Measurements from ENCODE around the gene ZNF784.

Gene ZNF784, protein sequence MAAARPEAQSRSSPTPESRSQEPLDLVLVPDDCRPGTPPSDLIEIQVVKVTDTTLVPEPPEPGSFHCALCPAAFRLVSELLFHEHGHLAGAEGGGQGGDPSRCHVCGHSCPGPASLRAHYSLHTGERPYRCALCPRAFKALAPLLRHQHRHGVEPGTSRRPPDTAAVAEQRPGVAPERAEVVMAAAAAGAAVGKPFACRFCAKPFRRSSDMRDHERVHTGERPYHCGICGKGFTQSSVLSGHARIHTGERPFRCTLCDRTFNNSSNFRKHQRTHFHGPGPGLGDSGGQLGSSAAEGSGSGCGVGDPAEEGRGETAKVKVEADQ

DNA sequence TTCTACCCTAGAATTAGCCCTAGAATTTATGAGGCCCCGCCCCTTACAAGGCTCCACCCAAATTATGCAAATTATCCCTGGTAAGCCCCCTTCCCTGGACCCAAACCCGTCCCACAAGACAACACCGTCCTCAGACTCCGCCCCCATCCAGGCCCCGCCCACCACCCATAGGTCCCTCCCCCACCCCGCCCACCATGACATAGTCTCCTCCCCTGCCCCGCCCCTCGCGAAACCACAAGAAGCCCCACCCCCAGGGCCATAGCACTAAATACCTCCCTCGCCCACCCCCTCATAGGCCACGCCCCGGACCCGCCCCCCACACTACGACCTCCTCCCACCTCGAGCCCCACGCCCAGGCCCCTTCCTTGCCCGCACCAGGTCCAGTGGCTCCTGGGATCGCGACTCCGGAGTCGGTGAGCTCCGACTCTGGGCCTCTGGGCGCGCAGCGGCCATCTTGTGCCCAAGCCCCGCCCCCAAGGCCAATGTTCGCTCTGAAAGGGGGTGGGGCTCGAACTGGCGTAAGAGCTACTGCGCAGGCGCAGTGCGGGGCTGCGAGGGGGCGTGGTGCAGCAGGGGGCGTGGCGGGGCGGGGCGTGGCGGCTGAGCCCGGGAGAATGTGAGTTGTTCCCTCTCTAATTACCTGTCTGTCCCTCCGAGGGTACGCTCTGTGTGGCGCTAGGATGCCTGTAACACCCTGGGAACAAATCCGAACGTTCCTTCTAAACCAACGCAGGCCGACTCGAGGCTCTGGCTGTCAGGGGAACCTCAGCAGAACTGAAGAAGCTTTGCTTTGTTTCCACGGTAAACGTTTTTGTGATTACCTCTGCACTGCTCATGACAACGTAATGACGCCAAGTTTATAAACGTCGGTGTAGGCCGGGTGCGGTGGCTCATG, at the start of gene ZNF784:
Gene ZNF784 (minus strand): TSS at position 458 of the 895 bp plus-strand sequence. CDS start 5 bp downstream, at position 453.
- peak; percentile 94 for DNase-seq (ENCODE audit: low spot score)

DNA sequence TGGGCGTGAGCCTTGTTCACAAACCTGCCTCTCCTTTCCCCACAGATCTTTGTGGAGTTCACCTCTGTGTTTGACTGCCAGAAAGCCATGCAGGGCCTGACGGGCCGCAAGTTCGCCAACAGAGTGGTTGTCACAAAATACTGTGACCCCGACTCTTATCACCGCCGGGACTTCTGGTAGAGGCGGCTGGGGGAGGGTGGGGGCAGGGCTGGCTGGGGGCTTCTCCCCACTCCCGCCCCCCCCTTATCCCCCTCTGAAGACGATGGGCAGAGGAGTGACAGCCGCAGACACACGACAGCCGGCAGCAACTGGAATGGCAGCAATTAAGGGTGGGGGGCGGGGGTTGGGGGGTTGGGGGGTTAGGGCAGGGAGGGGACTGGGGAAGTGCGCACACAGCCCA, 49.5 kb upstream of the ZNF784 start:
- no peak for DNase-seq (ENCODE audit: low spot score)

DNA sequence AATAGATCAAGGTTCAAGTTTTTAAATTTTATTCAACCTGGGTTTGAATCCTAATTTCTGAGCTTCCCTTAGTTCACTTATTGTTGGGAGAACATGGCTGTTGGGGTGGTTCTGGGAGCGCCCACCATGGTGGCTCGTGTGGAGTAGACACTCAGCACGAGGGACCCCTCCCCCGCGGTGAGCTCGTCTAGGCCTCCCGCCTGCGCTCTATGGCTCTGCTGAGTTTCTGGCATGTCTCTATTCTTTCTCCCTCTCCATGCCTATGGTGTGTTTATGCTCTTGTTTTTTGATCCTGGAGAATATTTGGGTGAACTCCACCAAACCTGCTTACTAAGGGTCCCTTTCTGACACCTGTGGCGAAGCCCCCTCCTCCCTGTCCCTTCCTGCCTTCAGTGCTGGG, 49.1 kb upstream of the ZNF784 start:
- no peak for DNase-seq (ENCODE audit: low spot score)

DNA sequence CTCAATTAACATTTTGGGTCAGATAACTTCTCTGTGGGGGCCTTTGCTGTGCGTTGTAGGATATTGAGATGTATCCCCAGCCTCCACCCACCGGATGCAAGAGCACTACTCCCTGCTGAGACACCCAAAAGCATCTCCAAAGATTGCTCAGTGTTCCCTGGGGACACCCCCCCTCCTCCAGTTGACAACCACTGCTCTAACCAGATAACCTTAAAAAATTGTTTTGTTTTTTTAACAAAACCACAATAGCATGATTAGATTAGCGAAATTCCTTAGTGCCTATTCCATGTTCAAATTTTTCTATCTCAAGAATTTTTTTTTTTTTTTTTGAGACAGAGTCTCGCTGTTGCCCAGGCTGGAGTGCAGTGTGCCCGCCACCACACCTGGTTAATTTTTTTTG, 48.1 kb upstream of the ZNF784 start:
- peak; percentile 93 for DNase-seq (ENCODE audit: low spot score)

DNA sequence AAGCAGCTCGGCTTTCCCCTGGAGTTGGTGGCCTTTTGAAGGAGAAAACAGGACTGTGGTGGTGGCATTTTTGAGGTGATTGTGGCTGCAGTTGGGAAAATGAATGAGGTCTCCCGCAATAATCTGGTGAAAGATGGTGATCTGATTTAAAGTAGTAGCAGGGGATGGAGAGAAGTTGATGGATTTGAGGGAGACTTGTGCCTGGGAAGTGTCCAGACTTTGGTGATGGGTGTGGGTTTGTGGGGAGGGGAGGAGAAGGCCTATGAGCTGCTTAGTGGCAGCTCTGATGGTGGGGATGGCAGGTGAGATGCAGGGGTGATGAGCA, 46.6 kb upstream of the ZNF784 start:
- no peak for DNase-seq (ENCODE audit: low spot score)

DNA sequence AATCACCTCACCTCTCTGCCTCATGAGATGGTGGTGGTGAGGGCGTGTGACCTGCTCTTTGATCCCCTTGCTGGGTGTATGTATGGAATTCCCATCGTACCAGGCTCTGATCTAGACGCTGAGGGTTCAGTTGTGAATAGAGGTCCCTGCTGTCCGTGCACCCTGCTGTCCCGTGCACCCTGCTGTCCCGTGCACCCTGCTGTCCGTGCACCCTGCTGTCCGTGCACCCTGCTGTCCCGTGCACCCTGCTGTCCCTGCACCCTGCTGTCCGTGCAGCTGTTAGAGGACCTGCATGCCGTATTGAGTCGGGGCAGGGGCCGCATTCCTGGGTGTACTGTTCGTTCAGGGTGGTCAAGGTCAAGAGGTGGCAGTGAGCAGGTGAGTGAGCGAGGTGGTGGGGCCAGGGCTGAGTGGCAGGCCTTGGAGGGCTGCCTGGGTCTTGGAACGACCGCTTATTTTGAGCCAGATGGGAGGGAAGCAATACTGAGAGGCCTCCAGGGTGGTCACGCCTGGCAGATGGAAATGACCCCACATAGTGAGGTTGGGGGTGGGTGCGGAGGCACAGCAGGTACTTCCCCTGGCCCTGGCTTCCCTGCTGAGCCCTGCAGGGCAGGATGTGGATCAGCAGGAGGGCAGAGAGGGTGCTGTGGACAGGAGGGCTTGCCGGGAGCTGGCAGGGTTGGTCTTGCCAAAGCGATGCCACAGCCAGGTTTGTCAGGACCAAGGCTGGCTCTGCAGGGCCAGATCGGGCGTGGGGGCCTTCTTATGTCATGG, 46.1 kb upstream of the ZNF784 start:
- no peak for DNase-seq (ENCODE audit: low spot score)

DNA sequence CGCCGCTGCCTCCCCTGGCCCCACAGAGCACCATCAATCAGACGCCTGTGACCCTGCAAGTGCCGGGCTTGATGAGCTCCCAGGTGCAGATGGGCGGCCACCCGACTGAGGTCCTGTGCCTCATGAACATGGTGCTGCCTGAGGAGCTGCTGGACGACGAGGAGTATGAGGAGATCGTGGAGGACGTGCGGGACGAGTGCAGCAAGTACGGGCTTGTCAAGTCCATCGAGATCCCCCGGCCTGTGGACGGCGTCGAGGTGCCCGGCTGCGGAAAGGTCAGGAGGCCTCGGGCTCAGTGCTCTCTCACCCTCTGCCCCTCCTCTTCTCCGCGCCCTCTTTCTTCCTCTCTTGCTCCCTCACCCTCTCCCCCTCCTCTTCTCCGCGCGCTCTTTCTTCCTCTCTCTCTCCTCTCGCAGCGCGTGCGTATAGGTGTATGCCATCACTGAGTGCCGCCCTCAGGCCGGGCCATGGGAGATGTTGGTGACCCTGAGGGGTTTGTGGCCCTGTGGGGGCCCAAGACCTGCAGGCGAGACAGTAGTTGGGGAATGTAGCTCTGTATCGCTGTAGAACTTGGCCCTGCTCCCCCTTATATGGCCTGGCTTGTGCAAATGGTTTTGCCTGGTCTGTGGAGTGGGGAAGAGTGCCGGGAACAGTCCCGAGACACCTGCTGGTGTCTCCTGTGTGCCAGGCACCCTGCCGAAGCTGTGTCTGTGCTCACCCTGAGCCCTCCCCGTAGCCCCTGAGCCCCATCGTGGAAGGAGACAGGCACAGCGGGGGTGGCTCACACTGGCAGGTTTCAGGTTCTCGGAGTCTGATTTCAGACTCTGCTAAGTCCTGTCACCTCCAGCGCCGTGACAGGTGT, 45.3 kb upstream of the ZNF784 start:
- DNase-seq (ENCODE audit: low spot score) = no peak

DNA sequence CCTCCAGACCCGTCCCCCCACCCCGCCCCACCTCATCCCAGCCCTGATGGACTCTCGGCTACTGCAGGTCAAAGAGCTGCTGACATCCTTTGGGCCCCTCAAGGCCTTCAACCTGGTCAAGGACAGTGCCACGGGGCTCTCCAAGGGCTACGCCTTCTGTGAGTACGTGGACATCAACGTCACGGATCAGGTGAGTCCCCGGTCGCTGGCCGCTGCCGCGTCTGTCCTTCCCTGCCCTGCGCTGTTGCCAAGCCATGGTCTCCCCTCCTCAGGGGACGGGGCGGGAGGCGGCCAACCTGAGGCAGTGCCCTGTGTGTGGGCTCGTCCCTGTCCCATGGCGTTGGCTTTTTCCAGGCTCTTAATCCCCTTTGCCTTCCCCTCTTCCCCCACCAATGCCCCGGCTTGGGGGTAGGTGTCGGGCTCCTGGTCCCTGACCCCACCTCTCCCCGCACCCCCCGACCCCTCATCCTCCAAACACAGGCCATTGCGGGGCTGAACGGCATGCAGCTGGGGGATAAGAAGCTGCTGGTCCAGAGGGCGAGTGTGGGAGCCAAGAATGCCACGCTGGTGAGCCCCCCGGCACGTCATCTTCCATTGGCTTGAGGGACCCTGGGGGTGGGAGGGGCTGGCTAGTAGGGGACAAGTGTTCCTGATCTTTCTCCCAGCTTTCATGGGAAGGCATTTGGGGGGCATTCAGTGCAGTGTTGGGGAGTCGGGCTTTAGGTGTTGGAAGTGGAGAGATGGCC, 44.4 kb upstream of the ZNF784 start:
- DNase-seq (ENCODE audit: low spot score) = no peak

DNA sequence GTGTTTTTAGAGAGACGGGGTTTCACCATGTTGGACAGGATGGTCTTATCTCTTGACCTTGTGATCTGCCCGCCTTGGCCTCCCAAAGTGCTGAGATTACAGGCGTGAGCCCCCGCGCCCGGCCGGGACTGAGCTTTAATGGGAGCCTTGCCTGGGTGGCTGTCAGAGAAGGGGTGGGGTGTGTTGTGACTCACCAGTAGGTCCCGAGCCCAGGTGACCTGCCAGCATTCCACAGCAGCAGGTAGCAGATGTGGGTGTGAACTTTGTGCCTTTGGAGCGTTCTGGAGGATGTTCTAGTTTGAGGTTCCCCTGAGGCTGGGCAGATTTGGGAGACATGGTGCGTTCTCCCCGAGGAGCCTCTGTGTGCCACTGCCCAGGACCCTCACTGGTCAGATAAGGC, 43.6 kb upstream of the ZNF784 start:
- no peak for DNase-seq (ENCODE audit: low spot score)

DNA sequence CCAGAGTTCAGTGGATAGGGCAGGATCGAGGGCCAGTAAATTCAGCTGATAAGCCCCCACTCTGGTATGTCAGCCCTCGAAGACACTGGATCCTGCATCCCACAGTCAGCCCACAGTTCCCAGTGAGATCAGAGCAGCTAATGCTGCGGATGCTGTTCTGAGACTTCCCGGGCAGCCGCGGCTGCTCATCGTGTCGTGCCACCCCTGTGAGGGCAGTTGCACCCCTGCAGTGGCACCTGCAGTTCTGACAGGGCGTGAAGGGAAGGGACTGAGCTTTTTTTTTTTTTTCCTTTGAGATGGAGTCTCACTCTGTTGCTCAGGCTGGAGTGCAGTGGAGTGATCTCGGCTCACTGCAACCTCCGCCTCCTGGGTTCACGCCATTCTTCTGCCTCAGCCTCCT, 43.1 kb upstream of the ZNF784 start:
- DNase-seq (ENCODE audit: low spot score) = no peak

DNA sequence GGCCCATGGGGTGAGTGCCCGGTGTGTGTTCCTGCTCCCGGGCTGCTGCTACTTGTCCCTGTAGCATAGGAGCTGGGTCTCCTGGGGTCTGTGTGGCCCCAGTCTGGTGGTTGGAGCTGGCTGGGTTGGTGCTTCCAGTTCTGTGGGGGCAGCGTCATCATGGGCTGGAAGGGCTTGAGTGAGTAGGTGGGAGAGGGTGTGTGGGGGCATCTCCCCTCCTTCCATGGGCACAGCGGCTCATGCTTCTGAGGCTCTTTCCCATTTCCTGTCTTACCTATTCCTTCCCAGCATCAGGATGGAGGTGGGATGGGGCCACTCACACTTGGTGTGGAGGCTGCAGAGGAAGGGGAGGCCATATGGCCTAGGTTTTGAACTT, 42.6 kb upstream of the ZNF784 start:
- DNase-seq (ENCODE audit: low spot score) = no peak

DNA sequence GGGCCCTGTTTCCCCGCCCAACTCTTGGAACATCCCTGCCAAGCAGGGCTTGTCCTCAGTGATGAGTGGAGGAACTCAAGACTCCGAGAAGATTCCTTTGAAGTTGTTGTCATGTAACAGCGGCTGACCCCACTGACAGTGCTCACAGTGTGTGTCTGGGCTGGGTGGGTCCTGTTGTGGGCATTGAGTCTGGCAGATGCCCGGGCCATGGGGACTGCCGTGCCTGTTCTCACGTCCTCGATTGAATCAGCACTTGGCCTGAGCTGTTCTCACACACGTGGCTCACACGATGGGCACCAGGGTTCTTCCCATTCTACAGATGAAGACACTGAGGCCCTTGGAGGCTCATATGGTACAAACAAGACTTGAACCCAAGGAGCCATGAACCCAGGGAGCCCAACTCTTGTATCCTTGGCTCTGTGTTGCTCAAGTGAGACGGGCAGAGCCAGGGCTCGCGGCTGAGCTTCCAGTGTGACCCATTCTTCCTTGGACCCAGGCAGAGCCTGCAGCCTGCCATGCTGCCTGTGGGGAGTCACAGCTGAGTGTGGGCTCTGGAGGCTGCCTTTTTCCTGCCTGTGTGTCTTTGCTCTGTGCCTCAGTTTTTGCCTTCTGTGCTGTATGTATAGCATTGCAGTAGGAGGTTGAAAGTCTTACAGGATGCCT, 42.1 kb upstream of the ZNF784 start:
- DNase-seq (ENCODE audit: low spot score) = no peak

DNA sequence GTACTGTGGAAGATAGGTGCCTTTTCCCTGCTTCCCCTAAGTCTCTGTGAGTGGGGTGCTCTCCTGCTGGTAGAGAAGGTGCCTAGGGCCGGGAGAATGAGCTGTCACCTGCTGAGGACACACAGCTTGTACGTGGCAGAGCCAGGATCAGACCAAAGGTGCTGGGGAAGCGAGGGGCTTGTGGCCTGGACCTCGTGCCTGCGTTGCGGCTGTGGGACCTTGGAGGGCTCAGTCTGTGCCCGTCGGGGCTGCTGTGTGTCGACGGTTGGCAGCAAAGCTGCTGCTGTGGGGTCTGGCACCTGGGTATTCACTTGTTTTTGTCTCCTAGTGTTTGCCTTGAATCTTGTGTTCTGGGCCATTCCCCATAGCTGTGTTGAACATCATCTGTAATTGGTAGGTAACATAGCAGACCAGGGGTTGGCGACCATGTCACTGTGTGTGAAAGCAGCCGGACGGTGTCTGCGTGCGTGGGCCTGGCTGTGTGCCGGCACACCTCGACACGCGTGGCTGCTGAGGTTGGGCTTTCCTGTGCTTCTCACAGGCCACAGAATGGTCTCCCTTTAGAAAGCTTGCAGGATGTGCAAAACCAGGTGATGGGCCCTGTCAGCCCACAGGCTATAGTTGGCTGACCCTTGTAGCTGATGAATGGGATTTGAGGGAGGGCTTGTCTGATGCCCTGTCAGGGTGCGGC, 39.6 kb upstream of the ZNF784 start:
- DNase-seq (ENCODE audit: low spot score) = no peak

DNA sequence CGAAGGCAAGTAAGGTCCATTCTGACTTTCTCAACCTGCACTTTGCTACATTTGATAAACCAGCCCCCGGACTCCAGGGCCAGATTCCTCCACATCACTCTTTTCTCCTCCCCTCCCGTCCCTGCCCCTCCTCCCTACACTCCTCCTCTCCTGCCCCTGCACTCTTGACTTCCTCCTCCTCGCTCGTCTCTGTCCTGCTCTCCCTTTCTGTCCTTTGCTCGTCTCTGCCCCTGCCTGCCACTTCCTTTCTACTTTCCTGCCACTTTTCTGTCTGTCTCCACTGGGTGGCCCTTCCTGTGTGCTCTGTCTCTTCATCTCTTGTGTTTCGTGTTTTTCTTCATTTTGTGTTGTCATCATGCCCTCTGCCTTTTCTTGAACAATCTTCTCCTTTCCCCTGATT, 37.5 kb upstream of the ZNF784 start:
- no peak for DNase-seq (ENCODE audit: low spot score)

DNA sequence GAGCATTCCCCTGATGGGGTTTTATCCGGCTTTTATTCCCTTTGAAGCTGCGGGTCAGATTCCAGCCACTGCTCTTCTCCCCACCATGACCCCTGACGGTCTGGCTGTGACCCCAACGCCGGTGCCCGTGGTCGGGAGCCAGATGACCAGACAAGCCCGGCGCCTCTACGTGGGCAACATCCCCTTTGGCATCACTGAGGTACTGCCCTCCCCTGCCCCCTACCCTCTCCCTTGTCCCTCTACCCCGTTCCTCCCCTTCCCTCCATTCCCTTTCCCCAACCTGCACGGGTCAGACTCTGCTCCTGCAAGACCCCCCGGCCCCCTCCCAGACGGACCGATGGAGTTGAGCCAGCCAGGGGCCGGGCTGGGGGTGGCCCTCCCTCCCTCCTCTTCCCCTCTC, 36.6 kb upstream of the ZNF784 start:
- DNase-seq (ENCODE audit: low spot score) = no peak

DNA sequence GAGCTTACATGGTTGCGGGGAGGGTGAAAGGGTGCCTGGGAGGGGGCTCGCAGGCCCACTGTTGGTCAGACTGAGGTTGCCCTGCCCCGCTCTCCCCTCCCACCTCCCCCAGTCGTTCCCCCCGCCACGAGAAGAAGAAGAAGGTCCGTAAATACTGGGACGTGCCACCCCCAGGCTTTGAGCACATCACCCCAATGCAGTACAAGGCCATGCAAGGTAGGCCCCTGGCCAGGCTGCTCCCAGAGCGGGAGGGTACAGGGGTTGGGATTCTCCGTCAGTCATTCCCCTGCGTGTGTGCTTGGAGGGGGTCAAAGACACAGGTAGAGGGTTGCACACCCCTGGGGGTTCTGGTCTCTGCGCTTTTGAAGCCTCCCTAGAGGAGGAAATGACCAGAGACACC, 36.0 kb upstream of the ZNF784 start:
- no peak for DNase-seq (ENCODE audit: low spot score)

DNA sequence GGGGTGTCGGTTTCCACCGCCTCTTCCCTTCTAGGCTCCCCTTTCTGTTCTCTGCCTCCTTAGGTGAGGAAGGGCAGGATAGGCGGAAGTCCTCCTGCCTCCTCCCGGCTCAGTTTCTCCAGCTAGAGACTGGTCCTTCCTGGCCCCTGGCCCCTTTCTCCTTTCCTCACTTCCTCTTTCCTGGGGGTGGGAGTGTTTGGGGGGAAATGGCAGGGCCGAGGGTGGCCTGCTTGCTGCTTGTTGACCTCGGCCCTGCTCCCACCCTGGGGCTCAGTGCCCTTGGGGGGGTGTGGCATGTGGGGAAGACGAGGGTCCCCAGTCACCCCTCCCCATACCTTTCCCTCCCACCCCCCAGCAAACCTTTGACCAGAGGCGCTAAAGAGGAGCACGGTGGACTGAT, 35.5 kb upstream of the ZNF784 start:
- no peak for DNase-seq (ENCODE audit: low spot score)

DNA sequence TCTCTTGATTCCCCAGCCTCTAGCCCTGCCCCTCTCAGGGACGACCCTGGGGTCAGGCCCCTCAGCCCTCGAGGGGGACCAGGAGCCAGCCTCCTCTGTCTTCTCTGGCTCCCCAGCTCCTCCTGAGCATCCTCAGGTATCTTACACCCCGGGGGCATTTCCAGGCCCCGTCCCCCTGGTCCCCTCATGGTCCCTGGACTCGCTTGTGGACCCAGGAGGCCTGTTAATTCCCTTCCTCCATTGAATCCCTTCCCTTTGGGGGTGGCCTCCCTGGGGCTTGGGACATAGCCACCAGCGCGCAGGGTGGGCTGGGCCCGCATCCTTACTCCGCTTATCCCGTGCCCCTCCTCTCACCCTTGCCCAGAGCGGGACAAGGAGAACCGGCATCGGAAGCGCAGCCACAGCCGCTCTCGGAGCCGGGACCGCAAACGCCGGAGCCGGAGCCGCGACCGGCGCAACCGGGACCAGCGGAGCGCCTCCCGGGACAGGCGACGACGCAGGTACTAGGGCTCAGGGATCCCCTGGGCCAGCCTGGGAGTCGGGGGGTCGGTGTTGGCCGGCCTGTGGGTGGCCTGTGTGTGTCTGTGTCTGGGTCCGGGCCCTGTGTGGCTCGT, 34.6 kb upstream of the ZNF784 start:
- DNase-seq (ENCODE audit: low spot score) = no peak

DNA sequence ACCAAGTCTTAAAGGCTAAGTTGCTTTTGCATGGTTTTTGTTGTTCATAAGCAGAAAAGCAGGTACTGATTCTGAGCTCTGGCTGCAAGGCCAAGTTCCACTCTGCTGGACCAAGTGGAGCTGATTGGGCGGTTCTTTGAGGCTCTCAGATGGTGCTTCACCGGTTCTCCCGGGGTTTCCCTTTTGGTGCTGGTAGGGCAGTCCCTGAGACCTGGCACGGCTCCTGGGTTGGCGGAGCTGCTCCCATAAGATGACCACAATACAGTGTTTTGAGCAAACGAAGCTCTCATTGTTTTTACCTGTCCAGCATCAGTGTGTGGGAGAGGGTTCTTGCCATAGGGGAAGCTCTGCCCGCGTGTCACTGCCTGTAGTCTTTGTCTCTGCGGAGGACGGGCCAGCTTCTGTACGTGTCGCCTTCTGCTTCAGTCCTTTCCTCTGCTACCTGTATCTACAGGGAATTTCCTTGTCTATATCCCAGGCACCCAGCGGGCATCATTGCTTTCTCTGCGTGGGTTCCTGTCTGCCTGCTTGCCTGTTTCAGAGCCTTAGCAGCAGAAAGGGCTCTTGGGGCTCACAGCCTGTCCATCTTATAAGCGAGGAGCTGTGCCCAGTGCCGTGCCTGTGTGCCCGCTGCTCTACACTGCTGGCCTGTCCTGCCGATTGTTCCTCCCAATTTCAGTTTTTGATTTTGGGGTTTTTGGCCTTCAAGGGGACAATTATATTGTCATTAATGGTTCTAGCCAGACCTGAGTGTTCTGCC, 32.8 kb upstream of the ZNF784 start:
- DNase-seq (ENCODE audit: low spot score) = no peak

Measured in hepatic stellate cell (primary cell).